ENCODE measurements around the gene SH3BP2.
A peak's percentile ranks its signal among the peaks of the same experiment; 100 is the strongest.

Gene SH3BP2

DNA sequence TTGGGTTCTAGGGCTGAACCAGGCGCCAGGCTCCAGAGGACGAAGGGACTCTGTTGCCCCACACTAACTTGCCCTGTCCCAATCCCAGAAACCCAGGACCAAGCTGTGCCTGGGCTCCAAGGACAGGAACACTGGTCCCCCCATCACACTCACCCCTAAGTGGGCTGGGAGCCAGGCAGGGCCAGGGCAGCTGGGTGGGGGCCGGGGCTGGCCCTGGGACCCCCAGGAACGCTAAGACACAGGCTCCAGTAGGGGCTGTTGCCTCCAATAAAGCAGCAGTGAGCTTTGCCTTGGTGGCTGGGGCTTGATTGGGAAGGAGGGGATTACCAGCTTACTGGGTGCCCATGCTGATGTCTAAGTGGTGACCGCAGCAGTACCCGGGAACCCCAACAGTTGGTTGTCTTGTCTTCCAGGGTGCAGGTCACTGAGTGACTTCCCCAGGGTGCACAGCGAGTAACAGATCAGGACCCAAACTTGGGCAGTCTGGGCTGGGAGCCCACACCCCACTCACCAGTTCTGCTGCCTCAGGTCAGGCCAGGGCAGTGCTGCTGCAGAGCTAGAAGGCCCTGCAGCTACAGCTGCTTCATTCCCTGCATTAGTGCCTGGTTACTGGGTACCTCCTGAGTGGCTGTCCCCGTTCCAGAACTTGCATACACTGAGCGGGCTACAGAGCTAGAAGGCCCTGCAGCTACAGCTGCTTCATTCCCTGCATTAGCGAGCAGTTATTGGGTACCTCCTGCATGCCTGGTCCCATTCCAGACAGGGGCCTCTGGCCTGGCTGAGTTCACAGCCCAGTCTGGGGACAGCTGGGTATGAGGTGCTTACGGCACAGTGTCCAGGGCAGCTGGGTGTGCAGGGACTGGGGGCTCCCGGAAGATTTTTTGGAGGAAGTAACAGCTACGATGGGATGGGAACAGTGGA lies 41.4 kb downstream of the SH3BP2 start:
- no peak for DNase-seq

DNA sequence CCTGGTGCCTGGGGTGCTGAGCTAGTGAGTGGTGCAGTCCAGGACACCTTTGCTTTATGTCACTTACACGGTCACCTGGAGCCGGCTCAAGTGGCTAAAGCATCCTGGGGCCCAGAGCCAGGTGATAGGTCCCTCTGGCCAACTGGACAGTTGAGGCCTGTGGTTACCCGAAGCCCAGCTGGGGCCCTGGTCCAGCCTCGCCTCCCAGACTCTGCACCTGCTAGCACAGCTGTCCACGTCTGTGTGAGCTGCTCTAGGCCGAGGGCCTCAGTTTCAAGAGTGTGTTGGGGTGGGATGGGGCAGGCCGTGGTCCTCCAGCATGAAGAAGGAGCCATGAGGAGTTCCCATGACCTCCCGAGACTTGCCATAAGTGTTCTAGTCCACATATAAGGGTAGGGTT lies 43.1 kb downstream of the SH3BP2 start:
- DNase-seq, result no peak

DNA sequence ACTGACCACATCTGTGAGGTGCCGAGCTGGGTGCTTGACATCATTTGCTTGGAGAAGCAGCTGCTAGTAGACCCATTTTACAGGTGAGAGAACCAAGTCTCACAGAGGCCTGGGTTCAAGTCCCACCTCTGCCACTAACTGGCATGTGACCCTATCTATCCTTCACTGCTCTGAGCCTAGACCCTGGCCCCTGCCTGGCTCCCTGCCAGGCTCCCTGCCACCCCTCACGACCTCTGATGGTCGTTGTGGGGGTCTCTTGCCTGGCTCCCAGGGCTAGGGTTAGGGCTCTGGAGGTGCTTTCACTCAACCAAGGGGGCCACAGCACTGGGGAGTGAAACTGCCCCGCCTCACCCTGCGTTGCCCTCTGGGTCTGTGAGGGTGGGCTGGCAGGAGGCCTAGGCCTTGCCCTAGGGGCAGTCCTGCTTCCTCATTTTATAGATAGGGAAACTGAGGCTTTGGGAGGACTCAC lies 43.5 kb downstream of the SH3BP2 start:
- DNase-seq, result no peak

DNA sequence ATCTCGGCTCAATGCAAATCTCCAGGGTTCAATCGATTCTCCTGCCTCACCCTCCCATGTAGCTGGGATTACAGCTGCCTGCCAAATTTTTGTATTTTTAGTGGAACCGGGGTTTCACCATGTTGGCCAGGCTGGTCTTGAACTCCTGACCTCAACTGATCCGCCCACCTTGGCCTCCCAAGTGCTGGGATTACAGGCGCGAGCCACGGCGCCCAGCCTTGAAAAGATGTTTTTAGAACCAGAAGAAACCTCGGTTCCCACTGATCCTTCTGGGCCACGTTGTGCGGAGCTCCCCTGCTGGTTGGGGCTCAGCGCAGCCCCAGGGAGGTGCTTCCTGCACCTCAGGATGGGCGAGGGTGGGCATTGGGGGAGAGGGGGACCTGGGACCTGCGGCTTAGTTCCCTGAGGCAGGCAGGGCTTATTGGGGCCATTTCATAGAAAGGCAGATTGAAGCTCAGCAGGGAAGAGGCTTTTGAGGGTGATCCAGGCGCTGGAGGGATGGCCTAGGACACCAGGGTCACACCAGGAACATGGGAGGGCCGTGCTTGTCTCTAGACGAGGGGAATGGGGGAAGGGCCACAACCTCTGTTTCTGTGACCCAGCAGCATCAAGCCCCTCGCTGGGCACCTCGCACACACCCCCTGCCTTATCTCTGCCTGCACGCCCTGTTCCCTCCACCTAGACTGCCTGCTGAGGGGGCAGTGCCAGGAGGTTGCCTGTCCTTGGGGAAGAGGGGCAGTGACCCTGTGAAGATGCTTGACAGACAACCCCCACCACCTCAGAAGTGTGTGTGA lies 44.4 kb downstream of the SH3BP2 start:
- DNase-seq, result no peak

DNA sequence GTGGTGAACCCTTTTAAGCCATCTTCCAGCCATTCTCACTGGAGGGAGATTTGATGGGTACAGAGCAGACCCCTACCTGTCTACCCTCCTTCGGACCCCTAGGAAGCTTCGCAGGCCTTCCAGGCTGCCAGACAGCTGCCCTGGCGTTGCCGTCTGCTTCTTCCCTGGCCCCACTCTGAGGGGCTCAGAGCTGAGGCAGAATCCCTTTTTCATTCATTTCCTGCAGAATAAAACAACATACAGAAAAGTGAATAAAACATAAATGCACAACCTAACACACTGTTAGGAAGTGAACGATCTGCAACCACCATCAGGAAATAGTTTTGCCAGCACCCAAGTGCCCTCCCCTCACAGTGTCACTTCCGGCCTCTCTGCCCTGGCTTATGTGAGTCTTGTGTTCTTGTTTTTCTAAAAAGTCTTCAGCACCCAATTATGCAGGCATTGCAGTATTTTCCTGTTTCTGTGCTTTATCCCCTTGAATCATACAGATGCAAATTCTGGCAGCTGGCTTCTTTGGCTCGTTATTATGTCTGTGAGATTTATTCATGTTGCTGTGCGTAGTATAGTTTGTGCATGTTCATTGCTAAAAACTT lies 45.1 kb downstream of the SH3BP2 start:
- peak; percentile 61 for DNase-seq

DNA sequence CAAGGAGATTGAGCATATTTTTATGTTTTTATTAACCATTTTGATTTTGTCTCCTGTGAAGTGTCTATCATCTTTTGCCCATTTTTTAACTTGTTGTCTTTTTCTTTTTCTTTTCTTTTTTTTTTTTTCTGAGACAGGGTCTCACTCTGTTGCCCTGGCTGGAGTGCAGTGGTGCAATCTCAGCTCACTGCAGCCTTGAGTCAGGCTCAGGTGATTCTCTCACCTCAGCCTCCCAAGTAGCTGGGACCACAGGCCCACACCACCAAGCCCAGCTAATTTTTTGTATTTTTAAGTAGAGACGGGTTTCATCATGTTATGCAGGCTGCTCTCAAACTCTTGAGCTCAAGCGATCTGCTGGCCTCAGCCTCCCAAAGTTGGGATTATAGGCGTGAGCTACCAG lies 46.2 kb downstream of the SH3BP2 start:
- no peak for DNase-seq

DNA sequence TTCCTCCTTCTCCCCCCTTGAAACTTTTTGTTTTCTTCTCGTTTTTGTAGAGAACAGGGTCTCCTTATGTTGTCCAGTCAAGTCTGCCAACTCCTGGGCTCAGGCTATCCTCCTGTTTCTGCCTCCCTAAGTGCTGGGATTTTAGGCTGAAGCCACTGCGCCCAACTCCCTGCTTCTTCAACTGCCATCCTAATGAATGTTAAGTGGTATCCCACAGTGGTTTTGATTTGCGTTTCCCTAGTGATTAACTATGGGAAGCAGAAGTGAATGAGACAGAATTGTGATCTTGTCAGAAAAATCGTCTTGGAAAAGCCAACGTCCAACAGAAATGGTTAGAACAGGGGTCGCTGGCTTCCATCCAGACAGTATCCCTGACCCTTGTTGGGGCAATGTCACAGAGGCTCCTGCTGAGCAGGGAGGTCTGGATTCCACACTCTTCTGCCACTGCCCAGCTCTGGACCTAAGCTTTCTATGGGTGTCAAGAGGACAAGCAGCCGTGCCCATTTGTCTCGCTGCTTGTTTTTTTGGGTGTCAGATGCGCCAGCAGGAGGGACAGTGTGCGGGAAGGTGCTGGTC lies 49.9 kb downstream of the SH3BP2 start:
- no peak for DNase-seq

DNA sequence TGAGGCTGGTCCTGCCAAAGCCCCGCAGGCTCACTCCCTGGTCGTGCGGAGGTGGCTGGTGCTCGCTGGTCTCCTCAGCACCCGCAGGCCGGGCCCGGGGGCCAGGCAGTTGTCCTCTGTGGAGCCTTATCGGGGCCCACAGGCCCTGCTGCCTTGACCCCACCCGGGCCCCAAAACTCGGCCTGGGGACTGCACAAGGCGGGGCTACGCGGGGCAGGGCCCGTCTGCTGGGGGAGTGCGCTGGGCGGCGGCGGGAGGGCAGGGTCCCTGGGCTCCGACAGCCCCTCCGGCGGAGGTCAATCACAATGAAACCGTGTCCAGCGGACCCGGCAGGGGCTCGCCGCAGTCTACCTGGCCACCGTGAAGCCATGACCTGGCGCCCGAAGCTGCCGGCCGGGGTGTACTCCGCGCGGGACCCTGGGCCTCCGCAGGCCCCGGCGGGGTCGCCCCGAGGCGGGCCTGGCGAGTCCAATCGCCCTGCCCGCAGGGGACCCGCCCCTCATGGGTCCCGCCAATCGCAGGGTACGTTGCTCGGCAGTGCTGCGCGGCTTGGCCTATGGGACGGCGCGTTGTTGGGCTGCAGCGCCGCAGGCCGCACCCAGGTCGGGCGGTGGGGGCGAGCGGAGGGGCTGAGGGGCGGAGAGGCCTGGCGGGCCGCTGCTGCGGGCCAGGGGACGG lies 50.5 kb downstream of the SH3BP2 start, which contains the start of gene ADD1:
Gene ADD1 (plus strand): TSS at position 582 of the 678 bp plus-strand sequence. CDS start 32,072 bp downstream, outside the sequence.
- DNase-seq, result peak; percentile 90

DNA sequence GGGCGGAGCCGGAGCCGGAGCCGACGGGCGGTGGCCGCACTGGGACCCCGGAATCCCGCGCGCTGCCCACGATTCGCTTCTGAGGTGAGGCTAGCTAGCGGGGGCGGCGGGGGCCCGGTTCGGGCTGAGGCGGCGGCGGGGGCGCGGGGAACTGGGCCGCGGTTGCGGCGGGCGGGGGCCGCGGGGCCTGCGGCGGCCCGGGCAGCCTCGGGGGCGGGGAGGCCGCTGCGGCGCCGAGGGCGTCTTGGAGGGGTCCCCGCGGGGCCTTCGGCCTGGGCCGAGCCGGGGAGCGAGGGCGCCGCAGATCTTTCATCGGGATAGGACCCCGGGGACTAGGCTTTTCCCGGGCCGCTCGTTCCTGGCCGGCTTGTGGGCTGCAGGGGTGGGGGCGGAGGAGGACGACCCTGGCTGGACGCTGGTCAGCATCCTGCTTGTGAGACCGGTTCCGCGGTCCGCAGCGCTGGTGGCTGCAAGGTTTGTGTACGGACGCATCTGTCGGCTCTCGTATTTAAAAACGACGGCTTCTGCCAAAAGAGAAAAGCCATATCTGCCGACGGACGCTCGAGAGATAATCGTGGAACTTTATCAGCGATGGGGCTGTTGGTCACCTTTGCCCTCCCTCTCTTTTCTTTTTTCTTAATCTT lies 51.2 kb downstream of the SH3BP2 start:
- no peak for DNase-seq

DNA sequence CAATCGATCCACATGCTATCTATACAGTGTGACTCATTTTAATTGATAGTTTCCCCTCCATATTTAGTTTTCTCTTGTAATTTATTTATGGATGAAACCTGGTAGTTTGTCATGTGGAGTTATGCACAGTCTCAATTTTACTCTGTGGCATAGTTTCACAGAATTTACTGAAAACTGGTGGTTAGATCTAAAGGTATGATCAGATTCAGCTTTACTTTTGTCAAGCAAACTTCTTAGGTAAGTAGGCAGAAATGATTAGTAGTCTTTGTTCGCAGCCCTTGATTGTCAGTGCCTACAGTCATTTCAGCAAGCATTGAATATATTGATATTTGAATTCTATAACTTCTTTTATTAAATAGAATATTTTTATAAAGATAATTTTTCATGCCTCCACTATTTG lies 53.3 kb downstream of the SH3BP2 start:
- DNase-seq, result no peak

DNA sequence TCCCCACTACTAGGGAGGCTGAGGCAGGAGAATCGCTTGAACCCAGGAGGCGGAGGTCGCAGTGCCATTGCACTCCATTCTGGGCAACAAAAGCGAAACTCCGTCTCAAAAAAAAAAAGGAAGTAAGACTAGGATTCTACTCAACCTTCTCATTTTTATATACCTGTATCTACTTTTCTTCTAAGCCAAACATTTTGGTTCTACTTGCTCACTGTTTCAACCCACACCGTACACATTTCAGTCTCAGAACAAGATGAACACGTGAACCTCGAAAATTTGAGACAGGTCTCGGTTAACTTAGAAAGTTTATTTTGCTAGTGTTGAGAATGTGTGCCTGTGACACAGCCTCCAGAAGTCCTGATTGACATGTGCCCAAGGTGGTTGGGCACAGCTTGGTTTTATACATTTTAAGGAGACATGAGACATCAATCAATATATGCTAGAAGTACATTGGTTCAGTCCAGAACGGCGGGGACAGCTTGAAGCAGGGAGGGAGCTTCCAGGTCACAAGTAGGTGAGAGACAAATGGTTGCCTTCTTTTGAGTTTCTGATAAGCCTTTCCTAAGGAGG lies 54.5 kb downstream of the SH3BP2 start:
- DNase-seq, result no peak

DNA sequence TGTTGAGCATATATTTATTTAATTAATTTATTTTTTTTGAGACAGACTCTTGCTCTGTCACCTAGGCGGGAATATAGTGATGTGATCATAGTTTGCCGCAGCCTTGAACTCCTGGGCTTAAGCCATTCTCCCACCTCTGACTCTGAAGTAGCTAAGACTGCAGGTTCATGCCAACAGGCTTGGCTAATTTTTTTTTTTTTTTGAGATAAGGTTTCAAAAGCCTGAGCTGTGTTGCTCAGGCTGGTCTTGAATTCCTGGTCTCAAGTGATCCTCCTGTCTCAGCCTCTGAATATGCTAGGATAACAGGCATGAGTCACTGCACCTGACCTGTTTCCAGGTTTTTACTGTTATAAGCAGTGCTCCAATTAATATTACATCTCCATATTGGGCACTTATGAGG lies 55.6 kb downstream of the SH3BP2 start:
- DNase-seq, result no peak

DNA sequence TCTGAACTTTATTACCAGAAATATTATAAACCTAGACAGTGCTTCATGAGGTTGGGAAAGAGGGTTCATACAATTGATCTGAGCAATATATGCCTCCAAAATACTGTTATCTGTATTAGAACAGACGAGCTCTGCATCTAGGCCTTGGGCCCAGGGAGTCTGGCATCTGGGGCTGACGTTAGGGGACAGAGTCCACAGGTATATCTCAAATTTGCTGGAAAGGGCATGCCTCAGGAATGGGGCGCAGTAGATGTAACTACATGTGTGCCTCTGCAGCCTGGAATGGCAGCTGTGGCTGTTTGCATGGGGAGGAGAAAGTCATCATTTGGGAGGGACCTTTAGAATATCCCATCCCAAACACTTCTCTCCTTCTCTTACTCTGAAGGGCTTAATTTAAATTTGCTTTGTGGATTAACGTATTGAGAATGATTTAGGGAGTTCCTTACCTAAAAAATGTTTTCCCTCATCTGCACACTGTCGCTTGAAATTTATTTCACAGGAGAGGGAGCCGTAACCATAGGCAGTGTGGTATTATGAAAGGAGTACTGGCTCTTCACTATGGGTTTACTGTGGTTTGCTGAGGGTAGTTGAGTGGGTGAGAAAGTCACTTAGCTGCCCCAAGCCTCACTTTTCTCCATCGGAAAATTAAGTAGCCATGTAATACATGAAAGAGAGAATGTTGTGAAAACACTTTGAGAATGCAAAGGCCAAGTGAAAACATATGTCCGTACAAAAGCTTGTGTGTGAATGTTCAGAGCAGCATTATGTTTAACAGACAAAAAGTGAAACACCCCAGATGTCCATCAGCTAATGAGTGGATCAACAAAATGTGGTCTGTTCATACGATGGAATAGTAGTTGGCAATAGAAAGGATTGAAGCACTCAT lies 56.6 kb downstream of the SH3BP2 start:
- DNase-seq, result no peak

DNA sequence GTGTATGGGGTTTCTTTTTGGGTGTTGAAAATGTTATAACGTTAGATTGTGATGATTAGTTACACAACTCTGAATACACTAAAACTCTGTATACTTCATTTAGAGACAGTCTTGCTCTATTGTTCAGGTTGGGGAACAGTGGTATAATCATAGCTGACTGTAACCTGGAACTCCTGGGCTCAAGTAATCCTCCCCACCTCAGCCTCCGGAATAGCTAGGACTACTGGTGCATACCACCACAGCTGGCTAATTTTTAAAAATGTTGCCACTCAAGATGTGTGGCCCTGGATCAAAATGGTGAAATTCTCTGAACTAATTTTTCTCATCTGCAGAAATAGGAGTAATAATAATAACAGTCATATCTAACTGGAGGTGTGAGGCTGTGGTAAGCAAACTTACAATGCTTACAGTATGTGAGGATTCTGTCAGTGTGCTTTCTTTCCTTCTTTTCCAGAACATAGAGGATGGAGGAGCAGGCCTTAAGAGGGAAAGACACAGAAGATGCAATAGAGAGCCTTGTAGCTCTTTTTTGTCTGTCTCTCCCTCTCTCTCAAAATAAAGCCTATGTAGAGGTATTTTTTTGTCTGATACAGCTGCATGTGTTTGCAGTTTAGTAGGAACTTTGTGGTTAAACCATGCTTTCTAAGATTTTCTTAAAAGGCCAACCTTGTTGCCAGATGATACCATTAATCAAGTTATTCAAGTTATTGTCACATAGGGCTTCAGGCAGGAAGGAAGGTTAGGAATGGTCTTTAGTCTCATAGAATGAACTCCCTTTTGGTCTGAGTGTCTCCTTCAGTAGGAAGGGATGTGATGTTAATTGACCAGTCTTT lies 58.3 kb downstream of the SH3BP2 start:
- DNase-seq, result no peak

DNA sequence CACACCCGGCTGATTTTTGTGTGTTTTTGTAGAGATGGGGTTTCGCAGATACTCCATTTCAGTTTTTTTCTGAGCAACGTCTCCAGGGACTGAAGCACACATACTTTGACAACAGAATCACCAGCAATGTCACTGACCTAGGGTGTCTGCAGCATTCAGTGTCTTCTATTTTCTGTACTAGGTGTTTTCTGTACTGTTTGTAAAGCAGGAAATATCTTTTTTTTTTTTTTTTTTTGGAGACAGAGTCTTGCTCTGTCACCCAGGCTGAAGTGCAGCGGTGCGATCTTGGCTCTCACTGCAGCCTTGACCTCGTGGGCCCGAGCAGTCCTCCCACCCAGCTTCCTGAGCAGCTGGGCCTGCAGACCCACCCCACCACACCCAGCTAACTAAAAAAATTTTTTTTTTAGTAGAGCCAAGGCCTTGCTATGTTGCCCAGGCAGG lies 59.6 kb downstream of the SH3BP2 start:
- DNase-seq, result no peak

DNA sequence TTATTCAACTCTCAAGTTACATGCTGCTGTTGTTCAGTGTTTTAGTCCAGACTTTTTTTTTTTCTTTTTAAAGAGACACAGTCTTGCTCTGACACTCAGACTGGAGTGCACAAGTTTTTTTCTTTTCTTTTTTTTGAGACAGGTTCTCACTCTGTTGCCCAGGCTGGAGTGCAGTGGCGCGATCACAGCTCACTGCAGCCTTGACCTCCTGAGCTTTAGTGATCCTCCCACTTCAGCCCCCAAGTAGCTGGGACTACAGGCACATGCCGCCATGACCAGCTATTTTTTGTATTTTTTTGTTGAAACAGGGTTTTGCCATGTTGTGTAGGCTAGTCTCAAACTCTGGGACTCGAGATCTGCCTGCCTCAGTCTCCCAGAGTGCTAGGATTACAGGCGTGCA lies 62.7 kb downstream of the SH3BP2 start:
- no peak for DNase-seq

DNA sequence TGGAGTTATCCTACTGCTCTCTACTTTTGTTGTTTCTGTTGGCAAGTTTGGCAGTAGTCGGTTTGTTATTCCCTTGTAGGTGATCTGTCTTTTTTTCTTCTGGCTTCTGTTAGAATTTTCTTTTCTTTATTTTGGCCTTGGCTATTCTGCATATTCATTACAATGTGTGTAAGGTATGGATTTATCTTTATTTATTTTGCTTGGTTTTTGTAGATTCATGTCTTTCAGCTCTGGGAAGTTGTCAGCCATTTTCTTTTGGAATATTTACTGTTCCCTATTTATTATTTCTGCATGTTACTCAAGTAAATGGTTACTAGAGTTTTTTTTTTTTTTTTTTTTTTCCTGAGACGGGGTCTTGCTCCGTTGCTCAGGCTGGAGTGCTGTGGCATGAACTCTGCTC lies 63.4 kb downstream of the SH3BP2 start:
- no peak for DNase-seq

DNA sequence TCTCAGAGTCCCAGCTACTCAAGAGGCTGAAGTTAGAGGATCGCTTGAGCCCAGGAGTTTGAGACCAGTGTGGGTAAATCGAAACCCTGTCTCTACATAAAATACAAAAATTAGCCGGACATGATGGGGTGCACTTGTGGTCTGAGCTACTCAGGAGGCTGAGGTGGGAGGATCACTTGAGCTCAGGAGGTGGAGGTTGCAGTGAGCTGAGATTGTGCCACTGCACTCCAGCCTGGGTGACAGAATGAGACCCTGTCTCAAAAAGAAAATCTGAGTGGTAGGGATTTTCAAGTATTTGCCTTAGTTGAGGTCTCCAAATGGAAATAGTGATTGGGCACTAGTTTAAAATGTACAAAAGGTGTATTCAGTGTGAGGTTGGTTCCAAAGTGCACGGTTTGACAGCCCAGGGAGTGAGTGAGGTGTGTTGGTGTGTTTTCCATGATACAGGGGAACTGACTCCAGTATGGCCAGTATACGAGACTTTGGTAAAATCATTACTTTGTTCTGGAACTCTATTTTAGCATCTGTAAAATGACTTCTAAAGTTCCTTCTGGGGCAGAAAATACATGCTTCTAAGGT lies 64.6 kb downstream of the SH3BP2 start:
- DNase-seq, result no peak

Data from stimulated activated CD4-positive, alpha-beta T cell treated with anti-CD3 and anti-CD28 coated beads, Interleukin-4, amount 100 ng/mL, for 1 hour (primary cell).